HG03095 (cell line): Measurements from ENCODE around the gene ZNFX1.
"Not testable (repeated sequence)": the region's sequence is repeated elsewhere in the genome, so short reads cannot be mapped to it uniquely, and the experiment has no call there.

Experiments used
- ATAC-seq: cut with Tn5 transposase; IDR thresholded peaks from one replicate; pipeline ENCODE4 v1.9.1; 2021; ENCODE audit warnings: moderate library complexity; ENCODE audit not compliant: unreplicated experiment

Gene ZNFX1

GRCh38 chr20:49216991-49217578 lies 60.8 kb downstream of the ZNFX1 start:
- no peak for ATAC-seq

- ATAC-seq, result no peak
Measured at GRCh38 chr20:49215232-49215631, 62.6 kb downstream of the ZNFX1 start.

- no peak for ATAC-seq
Measured at GRCh38 chr20:49214571-49214970, 63.3 kb downstream of the ZNFX1 start.

- ATAC-seq, result no peak
Measured at GRCh38 chr20:49210757-49211110, 67.1 kb downstream of the ZNFX1 start.

DNA sequence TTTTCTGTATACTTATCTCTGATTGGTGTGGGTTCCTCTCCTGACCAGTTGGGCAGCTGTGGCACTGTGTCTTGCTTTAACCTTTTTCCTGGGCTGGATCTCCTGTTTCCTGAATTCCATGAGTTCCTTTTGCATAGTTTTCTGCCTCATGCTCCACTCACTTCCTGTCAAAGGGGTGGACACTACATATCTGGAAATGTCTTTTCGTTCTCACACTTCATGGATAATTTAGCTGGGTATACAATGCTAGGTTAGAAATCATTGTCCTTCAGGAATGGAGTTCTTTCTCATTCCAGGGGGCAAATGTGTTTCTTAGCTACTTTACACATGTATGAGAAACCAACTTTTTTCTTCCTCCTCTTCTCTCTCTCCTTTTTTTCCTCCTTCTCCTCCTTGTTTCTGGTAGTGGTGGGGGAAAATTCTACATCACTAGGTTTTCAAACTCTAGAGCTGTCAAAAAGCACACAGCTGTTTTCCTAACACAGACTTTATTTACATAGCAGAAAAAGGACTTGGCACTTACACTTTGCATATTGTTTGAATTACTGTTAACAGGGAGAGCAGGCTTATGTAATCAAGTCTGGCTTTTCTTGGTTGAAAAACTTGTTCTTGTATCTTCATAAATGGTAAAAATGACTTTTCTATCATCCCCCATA lies 67.6 kb downstream of the ZNFX1 start:
- ATAC-seq, result no peak

DNA sequence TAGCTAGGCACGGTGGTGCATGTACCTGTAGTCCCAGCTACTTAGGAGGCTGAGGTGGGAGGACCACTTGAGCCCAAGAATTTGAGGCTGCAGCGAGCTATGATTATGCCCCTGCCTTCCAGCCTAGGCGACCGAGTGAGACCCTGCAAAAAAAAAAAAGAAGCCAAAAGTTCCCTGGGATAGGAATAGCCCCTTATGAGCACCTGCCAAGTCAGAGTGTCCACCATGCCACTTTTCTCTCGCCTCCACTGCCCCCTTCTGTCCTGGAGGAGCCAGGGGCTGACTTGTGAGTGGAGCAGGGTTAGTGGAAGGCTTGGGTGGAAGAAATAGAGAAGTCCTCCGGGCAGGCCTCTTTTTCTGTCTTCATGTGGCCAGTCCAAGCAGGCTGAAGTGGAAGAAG lies 70.8 kb downstream of the ZNFX1 start:
- ATAC-seq, result no peak

- no peak for ATAC-seq
Measured at GRCh38 chr20:49203746-49204145, 74.1 kb downstream of the ZNFX1 start.

DNA sequence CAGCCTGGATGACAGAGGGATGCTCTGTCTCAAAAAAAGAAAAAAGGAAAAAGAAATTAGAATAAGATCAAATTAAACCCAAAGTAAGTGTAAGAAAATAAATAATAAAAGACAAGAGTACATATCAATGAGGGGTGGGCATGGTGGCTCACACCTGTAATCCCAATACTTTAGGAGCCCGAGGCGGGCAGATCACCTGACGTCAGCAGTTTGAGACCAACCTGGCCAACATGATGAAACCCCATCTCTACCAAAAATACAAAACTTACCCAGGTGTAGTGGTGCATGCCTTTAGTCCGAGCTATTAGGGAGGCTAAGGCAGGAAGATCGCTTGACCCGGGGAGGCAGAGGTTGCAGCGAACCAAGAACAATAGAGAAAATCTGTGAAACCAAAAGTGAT lies 74.8 kb downstream of the ZNFX1 start:
- ATAC-seq, result no peak

DNA sequence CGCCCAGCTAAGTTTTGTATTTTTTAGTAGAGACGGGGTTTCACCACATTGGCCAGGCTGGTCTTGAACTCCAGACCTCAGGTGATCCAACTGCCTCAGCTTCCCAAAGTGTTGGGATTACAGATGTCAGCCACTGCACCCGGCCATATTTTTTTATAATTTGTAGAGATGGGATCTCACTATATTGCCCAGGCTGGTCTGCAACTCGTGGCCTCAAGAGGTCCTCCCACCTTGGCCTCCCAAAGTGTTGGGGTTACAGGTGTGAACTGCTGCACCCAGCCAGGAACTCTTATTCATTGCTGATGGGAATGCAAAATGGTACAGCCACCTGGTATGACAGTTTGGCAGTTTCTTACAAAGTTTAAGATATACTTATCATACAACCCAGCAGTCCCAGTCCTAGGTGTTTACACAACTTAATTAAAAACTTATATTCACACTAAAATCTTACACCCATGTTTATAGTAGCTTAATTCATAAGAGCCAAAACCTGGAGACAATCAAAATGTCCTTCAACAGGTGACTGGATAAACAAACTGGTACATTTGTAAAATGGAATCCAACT lies 78.0 kb downstream of the ZNFX1 start:
- ATAC-seq, result no peak

- ATAC-seq, result not testable (repeated sequence)
Measured at GRCh38 chr20:49192944-49193518, 84.8 kb downstream of the ZNFX1 start.
